Bronchial epithelial cell (primary cell): ENCODE results near the gene EIF4EBP2. TPM values are rescaled to one million over a fixed set of nuclear protein-coding genes. Genes with fewer than 3 reads are reported as not detected.

ENCODE experiments used
- DNase-seq: peaks from one replicate; pipeline ENCODE4 v3.0.0-alpha.2; 2010; ENCODE audit warnings: low read depth
- FAIRE-seq: peaks from 2 replicates; lab custom pipeline; 2011; peaks lifted over from hg19 to GRCh38; lab: Jason Lieb, UNC
- H3K27me3 ChIP-seq: 2 replicates; pipeline ENCODE4 v1.5.1; 2011; ENCODE audit warnings: low read length; ENCODE audit not compliant: control insufficient read depth, insufficient read depth
- H3K36me3 ChIP-seq: 2 replicates; pipeline ENCODE4 v1.5.1; 2011; ENCODE audit warnings: low read length; ENCODE audit not compliant: control insufficient read depth, insufficient read depth
- H3K4me3 ChIP-seq: 2 replicates; pipeline ENCODE4 v1.5.1; 2011; ENCODE audit warnings: mild to moderate bottlenecking, low read depth, low read length, control low read depth
- CTCF ChIP-seq: IDR thresholded peaks from 2 replicates; pipeline ENCODE4 v1.5.1; 2011; ENCODE audit warnings: mild to moderate bottlenecking, moderate library complexity, low read length, control low read depth, inconsistent platforms; ENCODE audit not compliant: insufficient read depth, severe bottlenecking
- total RNA-seq: library from RNA; depleted of rRNA; stranded (reverse); fragments of >200 nt; gene quantifications from 2 replicates; pipeline ENCODE4 v1.2.1, GENCODE V29; 2014

Gene EIF4EBP2
- total RNA-seq, 1 donor from 2014 or later: 7.9 TPM

GRCh38 chr10:70442332-70442988, 38.5 kb downstream of the EIF4EBP2 start:
- no peak for FAIRE-seq
- Histone ChIP-seq H3K36me3 (no peaks in the 10 kb centered on the region), H3K4me3 (no peak overlapping the region), H3K27me3 (peaks cover 29% of the 10 kb centered on the region)
- no peak for TF ChIP-seq CTCF
- DNase-seq: peak; percentile 63

- FAIRE-seq (no peak), DNase-seq (no peak)
- H3K27me3 ChIP-seq: peaks cover 20% of the 10 kb centered on the region
- no peak for TF ChIP-seq CTCF
- no peak overlapping the region for H3K4me3 ChIP-seq
- no peaks in the 10 kb centered on the region for H3K36me3 ChIP-seq
Measured at GRCh38 chr10:70444744-70445143, 40.8 kb downstream of the EIF4EBP2 start.

GRCh38 chr10:70445718-70446657, 42.0 kb downstream of the EIF4EBP2 start:
- DNase-seq: no peak

GRCh38 chr10:70448236-70448635, 44.3 kb downstream of the EIF4EBP2 start:
- H3K36me3 ChIP-seq: no peaks in the 10 kb centered on the region
- H3K27me3 ChIP-seq: peaks cover 7% of the 10 kb centered on the region
- no peak overlapping the region for H3K4me3 ChIP-seq
- no peak for TF ChIP-seq CTCF
- DNase-seq (no peak), FAIRE-seq (no peak)

More at GRCh38 chr10:70445718-70446657, 42.0 kb downstream of the EIF4EBP2 start:
- H3K4me3 ChIP-seq: no peak overlapping the region
- peaks cover 13% of the 10 kb centered on the region for H3K27me3 ChIP-seq
- H3K36me3 ChIP-seq: no peaks in the 10 kb centered on the region
- TF ChIP-seq CTCF: no peak
- FAIRE-seq: no peak

GRCh38 chr10:70455213-70455630, 51.3 kb downstream of the EIF4EBP2 start:
- no peak for TF ChIP-seq CTCF
- no peak for FAIRE-seq
- no peaks in the 10 kb centered on the region for H3K36me3 ChIP-seq
- no peak for DNase-seq
- H3K27me3 ChIP-seq: peaks cover 25% of the 10 kb centered on the region
- H3K4me3 ChIP-seq: no peak overlapping the region
